Motor neuron (in vitro differentiated cells): ENCODE measurements around the gene SLC39A11. TPM values are rescaled to one million over a fixed set of nuclear protein-coding genes. Genes with fewer than 3 reads are reported as not detected.
"Not testable (repeated sequence)": the region's sequence is repeated elsewhere in the genome, so short reads cannot be mapped to it uniquely, and the experiment has no call there.

Experiments
- ATAC-seq, 8 experiments: fragments of 200-7000 bp; cut with Tn5 transposase; replicated peaks in 6 of 8; 2 replicates each; pipeline ENCODE4 v1.8.0; 2021; ENCODE audit warnings: mild to moderate bottlenecking in 8 of 8, moderate library complexity in 8 of 8
- H3K27ac ChIP-seq, 2 donors: fragments of 250-450 bp; sonication (Bioruptor Pico); 2 replicates each; pipeline ENCODE4 v1.9.0; 2021; ENCODE audit warnings: antibody characterized with exemption in 2 of 2, mild to moderate bottlenecking in 2 of 2, moderate library complexity in 1 of 2
- H3K4me1 ChIP-seq, 2 donors: fragments of 250-450 bp; sonication (Bioruptor Pico); replicated peaks in 1 of 2; 2 replicates each; pipeline ENCODE4 v1.6.1; 2021; ENCODE audit warnings: antibody characterized with exemption in 2 of 2, mild to moderate bottlenecking in 2 of 2, moderate library complexity in 1 of 2
- H3K4me3 ChIP-seq, 5 donors: fragments of 250-450 bp; sonication (Bioruptor Pico); 2 replicates each; pipeline ENCODE4 v1.9.0; 2021; ENCODE audit warnings: antibody characterized with exemption in 5 of 5, mild to moderate bottlenecking in 5 of 5, moderate library complexity in 4 of 5
- WGBS, 10 experiments: fragments of 450-650 bp; shearing (Covaris generic); methylation state at CpG; one replicate each; pipeline ENCODE4 v1.0.0; 2022; 5-methylcytosine and 5-hydroxymethylcytosine counted together
- in situ Hi-C, 9 experiments: fragments of 400-800 bp; cut with MboI; loops; one replicate each; pipeline ENCODE4 v1.15.0; 2021; ENCODE audit warnings: low sequenced_read_pairs in 9 of 9, low pct_unique_long_range_greater_than_20kb in 2 of 9; ENCODE audit not compliant: unreplicated experiment in 9 of 9
- total RNA-seq, 8 experiments: library from RNA; unstranded; fragments of 300-600 nt; gene quantifications; 2 replicates each; pipeline versions ENCODE4 v1.2.3 to v1.2.4, GENCODE V29; 2022

Gene SLC39A11
- total RNA-seq, 8 experiments from 2014 or later, result 5.3 to 27.3 (median 10.8) TPM

GRCh38 chr17:72792771-72793170 is 299.7 kb downstream of the SLC39A11 start:
- ATAC-seq, result no peak
- no peak overlapping the region for H3K4me3 ChIP-seq
- no peak overlapping the region for H3K27ac ChIP-seq
- peaks cover 0 to 3% of the 10 kb centered on the region in 2 donors for H3K4me1 ChIP-seq
- 84 to 100% (median 100%) methylated on average over 1 to 5 of the region's 5 CpGs; no CpG with 5 or more reads in 3 of the 10 experiments for WGBS, 10 experiments
- in situ Hi-C loops, result no loop called here

GRCh38 chr17:72790190-72790589 is 302.3 kb downstream of the SLC39A11 start:
- ATAC-seq, result peak in 1 of 8 experiments; percentile 64
- 40 to 100% (median 96%) methylated on average over 1 to 2 of the region's 3 CpGs; no CpG with 5 or more reads in 4 of the 10 experiments for WGBS, 10 experiments
- in situ Hi-C loops, result no loop called here
- H3K4me3 ChIP-seq, result no peak overlapping the region
- peaks cover 0 to 3% of the 10 kb centered on the region in 2 donors for H3K4me1 ChIP-seq
- no peak overlapping the region for H3K27ac ChIP-seq

- WGBS, 10 experiments, result 60 to 100% (median 83%) methylated on average over 1 to 4 of the region's 6 CpGs; no CpG with 5 or more reads in 3 of the 10 experiments
- in situ Hi-C loops, result no loop called here
- Histone ChIP-seq H3K4me1 (peaks cover 0 to 3% of the 10 kb centered on the region in 2 donors), H3K27ac (no peak overlapping the region), H3K4me3 (no peak overlapping the region)
- ATAC-seq, result no peak
Measured at GRCh38 chr17:72789711-72790110, 302.8 kb downstream of the SLC39A11 start.

- in situ Hi-C loops, result no loop called here
- ATAC-seq, result no peak
- Histone ChIP-seq H3K4me3 (no peak overlapping the region), H3K27ac (no peak overlapping the region), H3K4me1 (peaks cover 0 to 3% of the 10 kb centered on the region in 2 donors)
- 85 to 100% (median 96%) methylated on average over 1 to 15 of the region's 19 CpGs for WGBS, 10 experiments
Measured at GRCh38 chr17:72788950-72789585, 303.4 kb downstream of the SLC39A11 start.

GRCh38 chr17:72786209-72786608 is 306.3 kb downstream of the SLC39A11 start:
- no peak overlapping the region for H3K27ac ChIP-seq
- H3K4me1 ChIP-seq, result peaks cover 5 to 7% of the 10 kb centered on the region in 2 donors
- ATAC-seq, result no peak
- 0 to 84% (median 63%) methylated on average over 1 to 2 of the region's 2 CpGs; no CpG with 5 or more reads in 4 of the 10 experiments for WGBS, 10 experiments
- in situ Hi-C loops, result no loop called here
- no peak overlapping the region for H3K4me3 ChIP-seq

GRCh38 chr17:72782985-72783701 is 309.3 kb downstream of the SLC39A11 start:
- peaks cover 14 to 18% of the 10 kb centered on the region in 2 donors for H3K4me1 ChIP-seq
- peak in 3 of 8 experiments; percentile 98 to 99 (median 99) for ATAC-seq
- H3K27ac ChIP-seq, result peak overlapping the region in 1 of 2 donors; percentile 16
- in situ Hi-C loops, result no loop called here
- H3K4me3 ChIP-seq, result no peak overlapping the region
- 60 to 100% (median 67%) methylated on average over 1 to 6 of the region's 6 CpGs for WGBS, 10 experiments

- ATAC-seq, H3K27ac ChIP-seq, in situ Hi-C loops, H3K4me3 ChIP-seq: not testable (repeated sequence)
- 60 to 100% (median 100%) methylated on average over 1 to 2 of the region's 5 CpGs; no CpG with 5 or more reads in 3 of the 10 experiments for WGBS, 10 experiments
- H3K4me1 ChIP-seq, result peaks cover 14 to 22% of the 10 kb centered on the region in 2 donors
Measured at GRCh38 chr17:72782437-72782836, 310.1 kb downstream of the SLC39A11 start.

GRCh38 chr17:72778169-72779151 is 314.0 kb downstream of the SLC39A11 start:
- H3K4me1 ChIP-seq, result peaks cover 13 to 26% of the 10 kb centered on the region in 2 donors
- in situ Hi-C loops, result no loop called here
- no peak overlapping the region for H3K4me3 ChIP-seq
- ATAC-seq, result peak in 5 of 8 experiments; percentile 97
- H3K27ac ChIP-seq, result peak overlapping the region; percentile 69 to 76
- WGBS, 10 experiments, result 51 to 99% (median 77%) methylated on average over 4 to 12 of the region's 14 CpGs; no CpG with 5 or more reads in 1 of the 10 experiments

GRCh38 chr17:72775919-72776318 is 316.6 kb downstream of the SLC39A11 start:
- no peak for ATAC-seq
- H3K4me1 ChIP-seq, result peaks cover 9 to 24% of the 10 kb centered on the region in 2 donors
- WGBS, 10 experiments, result 43 to 100% (median 93%) methylated on average over 1 to 3 of the region's 4 CpGs; no CpG with 5 or more reads in 4 of the 10 experiments
- H3K4me3 ChIP-seq, result no peak overlapping the region
- in situ Hi-C loops, result no loop called here
- no peak overlapping the region for H3K27ac ChIP-seq

- ATAC-seq, result no peak
- 0 to 100% (median 81%) methylated on average over 1 to 4 of the region's 5 CpGs; no CpG with 5 or more reads in 5 of the 10 experiments for WGBS, 10 experiments
- Histone ChIP-seq H3K27ac (no peak overlapping the region), H3K4me3 (no peak overlapping the region), H3K4me1 (peaks cover 9 to 24% of the 10 kb centered on the region in 2 donors)
- in situ Hi-C loops, result no loop called here
Measured at GRCh38 chr17:72775237-72775636, 317.3 kb downstream of the SLC39A11 start.

GRCh38 chr17:72774236-72774635 is 318.3 kb downstream of the SLC39A11 start:
- peaks cover 9 to 22% of the 10 kb centered on the region in 2 donors for H3K4me1 ChIP-seq
- H3K27ac ChIP-seq, result no peak overlapping the region
- 20 to 91% (median 83%) methylated on average over 1 to 4 of the region's 4 CpGs; no CpG with 5 or more reads in 4 of the 10 experiments for WGBS, 10 experiments
- in situ Hi-C loops, result no loop called here
- no peak overlapping the region for H3K4me3 ChIP-seq
- no peak for ATAC-seq

GRCh38 chr17:72773225-72773624 is 319.3 kb downstream of the SLC39A11 start:
- in situ Hi-C loops, H3K27ac ChIP-seq, H3K4me3 ChIP-seq, ATAC-seq: not testable (repeated sequence)
- WGBS, 10 experiments, result 83 to 100% methylated on average over 1 of the region's 1 CpG; no CpG with 5 or more reads in 8 of the 10 experiments
- peaks cover 3 to 12% of the 10 kb centered on the region in 2 donors for H3K4me1 ChIP-seq
